HepG2 (cell line): ENCODE data around the gene FRMD1. TPM values are rescaled to one million over a fixed set of nuclear protein-coding genes. Genes with fewer than 3 reads are reported as not detected.

Source experiments
- ARID3A ChIP-seq: IDR thresholded peaks from 2 replicates; pipeline ENCODE4 v1.6.1; 2012; ENCODE audit warnings: low read depth, low read length, improper control_type of control experiment
- BCL6 ChIP-seq: IDR thresholded peaks from 2 replicates; pipeline ENCODE4 v1.6.1; 2016; ENCODE audit warnings: missing genetic modification reagents, missing compliant biosample characterization
- CREB1 ChIP-seq, 2 experiments: fragments of 450-650 bp in 1 of 2; IDR thresholded peaks; 2 replicates each; pipeline ENCODE4 v1.6.1; 2016 to 2017; ENCODE audit warnings: control low read depth in 1 of 2, mild to moderate bottlenecking in 1 of 2, missing compliant biosample characterization in 1 of 2, missing genetic modification characterization in 1 of 2
- DNMT3B ChIP-seq: conservative IDR thresholded peaks from 2 replicates; pipeline ENCODE4 v1.6.1; 2016; ENCODE audit warnings: missing biosample characterization, control low read depth
- EHMT2 ChIP-seq: fragments of 200-600 bp; sonication (generic); IDR thresholded peaks from 2 replicates; pipeline ENCODE4 v1.7.0; 2017; ENCODE audit warnings: antibody characterized with exemption, low read depth, low read length, borderline replicate concordance
- GFI1 ChIP-seq: sonication (generic); formaldehyde crosslinking; IDR thresholded peaks from 2 replicates; pipeline ENCODE4 v1.5.0; 2020; ENCODE audit warnings: missing genetic modification reagents, mild to moderate bottlenecking, borderline replicate concordance
- GMEB2 ChIP-seq: IDR thresholded peaks from 2 replicates; pipeline ENCODE4 v1.6.1; 2016; ENCODE audit warnings: missing biosample characterization, missing genetic modification reagents, low read depth
- KMT2B ChIP-seq: IDR thresholded peaks from 2 replicates; pipeline ENCODE4 v1.6.1; 2016; ENCODE audit warnings: missing genetic modification reagents, missing compliant biosample characterization
- PLRG1 ChIP-seq: fragments of 450-650 bp; conservative IDR thresholded peaks from 2 replicates; pipeline ENCODE4 v1.6.1; 2016
- SNAPC4 ChIP-seq: sonication (generic); formaldehyde crosslinking; IDR thresholded peaks from 2 replicates; pipeline ENCODE4 v1.4.0; 2020; ENCODE audit warnings: mild to moderate bottlenecking, missing genetic modification reagents
- TARDBP ChIP-seq: sonication (generic); formaldehyde crosslinking; IDR thresholded peaks from 2 replicates; pipeline ENCODE4 v1.8.0; 2022; ENCODE audit warnings: mild to moderate bottlenecking, missing genetic modification reagents
- ZNF317 ChIP-seq: sonication (generic); formaldehyde crosslinking; IDR thresholded peaks from 2 replicates; pipeline ENCODE4 v1.5.0; 2020; ENCODE audit warnings: mild to moderate bottlenecking, missing genetic modification reagents
- ZNF335 ChIP-seq: sonication (generic); formaldehyde crosslinking; IDR thresholded peaks from 2 replicates; pipeline ENCODE4 v1.4.0; 2020; ENCODE audit warnings: missing genetic modification reagents
- ZNF724P ChIP-seq: sonication (generic); formaldehyde crosslinking; IDR thresholded peaks from 2 replicates; pipeline ENCODE4 v1.8.0; 2022; ENCODE audit warnings: missing genetic modification reagents, borderline replicate concordance
- ZNF878 ChIP-seq: sonication (generic); formaldehyde crosslinking; IDR thresholded peaks from 2 replicates; pipeline ENCODE4 v1.8.1; 2023; ENCODE audit warnings: mild to moderate bottlenecking, missing genetic modification reagents, moderate library complexity
- polyA plus RNA-seq, 8 experiments: library from polyadenylated mRNA; depleted of rRNA in 3 of 8; stranded (reverse) in 7 of 8; unstranded in 1 of 8; fragments of >200 nt; fragmentation: Illumina TruSeq in 4 of 8; extraction: Trizol in 4 of 8; gene quantifications; 2 replicates each; pipeline versions ENCODE4 v1.2.1 to v1.2.3, GENCODE V29; 2011 to 2016; ENCODE audit warnings: low read depth in 4 of 8, missing spikeins in 1 of 8, mixed read lengths in 1 of 8; ENCODE audit not compliant: insufficient read depth in 1 of 8
- total RNA-seq, 5 experiments: library from RNA; depleted of rRNA; stranded (reverse); fragments of >200 nt; fragmentation: Illumina TruSeq; extraction: Trizol; gene quantifications; 2 replicates each; pipeline ENCODE4 v1.2.3, GENCODE V29; 2016; ENCODE audit warnings: low read depth in 1 of 5
- TF ChIP-seq, protein P1 (sequence below): sonication (generic); formaldehyde crosslinking; IDR thresholded peaks from 2 replicates; pipeline ENCODE4 v1.4.0; 2020; ENCODE audit warnings: low read depth, mild to moderate bottlenecking, missing genetic modification reagents

The FRMD1 gene
- total and polyA plus RNA-seq, 2 of the 13 experiments (the other 11 are each of a cell fraction or from before 2014, with no cell fraction given) = 0.01 TPM; not detected in 1

DNA sequence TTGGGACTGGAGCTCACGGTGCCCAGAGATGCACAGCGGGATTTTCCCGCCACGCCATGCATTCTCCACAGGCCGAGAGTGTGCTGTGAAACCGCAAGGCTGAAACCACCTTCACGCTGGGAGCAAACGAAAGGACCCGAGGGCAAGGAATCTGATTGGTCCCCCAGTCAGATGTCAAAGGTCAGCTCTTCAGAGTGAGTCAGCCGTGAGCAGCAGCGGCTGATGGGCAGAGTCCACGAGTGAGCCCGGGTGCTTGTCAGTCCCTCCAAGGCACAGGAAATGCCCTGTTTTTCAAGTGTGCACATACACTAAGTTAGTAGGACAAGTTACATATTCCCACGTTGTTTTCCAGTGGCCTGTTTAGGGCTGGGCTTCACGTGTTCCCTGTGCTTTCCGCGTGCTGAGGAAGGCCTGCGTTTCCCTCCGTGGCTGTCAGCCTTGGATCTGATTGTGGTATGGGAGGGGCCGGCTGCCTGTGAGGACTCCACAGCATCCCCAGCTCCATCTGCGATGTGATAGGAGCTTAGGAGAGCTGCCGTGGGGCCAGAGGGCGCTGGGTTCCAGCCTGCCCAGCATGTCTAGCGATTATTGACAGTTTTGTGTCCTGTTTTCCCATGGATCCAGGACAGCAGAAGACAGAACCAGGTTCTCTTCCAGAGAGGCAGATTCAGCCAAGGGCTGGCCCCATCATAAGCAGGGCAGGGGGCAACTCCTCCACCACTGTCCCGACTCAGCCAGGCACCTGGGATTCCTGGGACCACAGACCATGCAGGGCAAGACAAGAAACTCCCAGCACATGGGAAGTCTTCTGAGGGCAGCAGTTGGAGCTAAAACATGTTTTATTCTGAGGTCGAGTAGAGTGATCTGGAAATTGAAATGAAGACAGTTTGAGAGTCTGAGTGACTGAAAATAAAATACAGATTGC lies 38.2 kb upstream of the FRMD1 start (continued):
- TF ChIP-seq GMEB2 (CRISPR knock-in tag) (no peak), SNAPC4 (no peak), BCL6 (no peak), KMT2B (CRISPR knock-in tag) (no peak; the same call in 1 of the 2 replicates), GFI1 (CRISPR knock-in tag) (no peak), ZNF335 (CRISPR knock-in tag) (no peak), ZNF317 (CRISPR knock-in tag) (no peak), ZNF724P (CRISPR knock-in tag) (0 out of 2 replicates have a peak, but pooled peaks have one; percentile 62), PLRG1 (no peak), ZNF878 (no peak), TARDBP (CRISPR knock-in tag) (no peak), CREB1 (IDR thresholded peaks at IDR 0.05) (no peak), CREB1 (CRISPR knock-in tag; IDR thresholded peaks at IDR 0.05) (0 out of 2 replicates have a peak, but pooled peaks have one; percentile 18), ARID3A (no peak), EHMT2 (no peak), DNMT3B (no peak)
- TF ChIP-seq, protein P1, sequence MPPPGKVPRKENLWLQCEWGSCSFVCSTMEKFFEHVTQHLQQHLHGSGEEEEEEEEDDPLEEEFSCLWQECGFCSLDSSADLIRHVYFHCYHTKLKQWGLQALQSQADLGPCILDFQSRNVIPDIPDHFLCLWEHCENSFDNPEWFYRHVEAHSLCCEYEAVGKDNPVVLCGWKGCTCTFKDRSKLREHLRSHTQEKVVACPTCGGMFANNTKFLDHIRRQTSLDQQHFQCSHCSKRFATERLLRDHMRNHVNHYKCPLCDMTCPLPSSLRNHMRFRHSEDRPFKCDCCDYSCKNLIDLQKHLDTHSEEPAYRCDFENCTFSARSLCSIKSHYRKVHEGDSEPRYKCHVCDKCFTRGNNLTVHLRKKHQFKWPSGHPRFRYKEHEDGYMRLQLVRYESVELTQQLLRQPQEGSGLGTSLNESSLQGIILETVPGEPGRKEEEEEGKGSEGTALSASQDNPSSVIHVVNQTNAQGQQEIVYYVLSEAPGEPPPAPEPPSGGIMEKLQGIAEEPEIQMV (CRISPR knock-in tag) = peak; percentile 38; the same call in 1 of the 2 replicates
